GM10266 (cell line): ENCODE data around the gene ZXDB.

Source experiments
- DNase-seq: peaks from one replicate; pipeline ENCODE4 v3.0.0; 2012; ENCODE audit errors: extremely low spot score
- TF ChIP-seq, protein P1 (sequence below): IDR thresholded peaks from 2 replicates; pipeline ENCODE4 v1.5.1; 2012; ENCODE audit warnings: mild to moderate bottlenecking, low read depth; ENCODE audit not compliant: control insufficient read depth, insufficient read depth; ENCODE audit errors: missing control alignments

The ZXDB gene

DNA sequence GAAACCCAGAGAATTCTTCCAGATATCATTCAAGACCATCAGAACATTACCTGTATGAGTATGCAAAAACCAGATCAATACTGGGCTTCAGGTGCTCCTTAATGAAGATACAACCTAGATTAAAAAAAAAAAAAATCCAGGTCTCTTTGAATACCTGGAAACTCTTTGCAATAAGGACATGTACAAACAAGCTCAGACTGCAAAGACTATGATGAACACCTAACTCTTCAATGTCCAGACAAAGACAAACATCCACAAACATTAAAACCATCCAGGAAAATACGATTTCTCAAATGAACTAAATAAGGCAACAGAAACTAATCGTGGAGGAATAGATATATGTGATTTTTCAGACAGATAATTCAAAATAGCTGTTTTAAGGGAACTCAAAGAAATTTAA lies 49.5 kb downstream of the ZXDB start:
- no peak for DNase-seq
- TF ChIP-seq, protein P1, sequence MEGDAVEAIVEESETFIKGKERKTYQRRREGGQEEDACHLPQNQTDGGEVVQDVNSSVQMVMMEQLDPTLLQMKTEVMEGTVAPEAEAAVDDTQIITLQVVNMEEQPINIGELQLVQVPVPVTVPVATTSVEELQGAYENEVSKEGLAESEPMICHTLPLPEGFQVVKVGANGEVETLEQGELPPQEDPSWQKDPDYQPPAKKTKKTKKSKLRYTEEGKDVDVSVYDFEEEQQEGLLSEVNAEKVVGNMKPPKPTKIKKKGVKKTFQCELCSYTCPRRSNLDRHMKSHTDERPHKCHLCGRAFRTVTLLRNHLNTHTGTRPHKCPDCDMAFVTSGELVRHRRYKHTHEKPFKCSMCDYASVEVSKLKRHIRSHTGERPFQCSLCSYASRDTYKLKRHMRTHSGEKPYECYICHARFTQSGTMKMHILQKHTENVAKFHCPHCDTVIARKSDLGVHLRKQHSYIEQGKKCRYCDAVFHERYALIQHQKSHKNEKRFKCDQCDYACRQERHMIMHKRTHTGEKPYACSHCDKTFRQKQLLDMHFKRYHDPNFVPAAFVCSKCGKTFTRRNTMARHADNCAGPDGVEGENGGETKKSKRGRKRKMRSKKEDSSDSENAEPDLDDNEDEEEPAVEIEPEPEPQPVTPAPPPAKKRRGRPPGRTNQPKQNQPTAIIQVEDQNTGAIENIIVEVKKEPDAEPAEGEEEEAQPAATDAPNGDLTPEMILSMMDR: no peak

DNA sequence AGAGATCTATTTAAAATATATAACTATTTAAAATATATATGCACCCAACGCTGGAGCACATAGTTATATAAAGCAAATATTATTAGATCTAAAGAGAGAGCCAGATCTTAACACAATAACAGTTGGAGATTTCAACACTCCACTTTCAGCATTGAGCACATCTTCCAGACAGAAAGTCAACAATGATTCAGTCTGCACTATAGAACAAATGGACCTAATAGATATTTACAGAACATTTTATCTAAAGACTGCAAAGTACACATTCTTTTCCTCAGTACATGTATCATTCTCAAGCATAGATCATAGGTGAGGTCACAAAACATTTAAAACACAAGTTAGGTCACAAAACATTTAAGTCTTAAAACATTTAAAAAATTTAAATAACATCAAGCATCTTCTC lies 51.9 kb downstream of the ZXDB start:
- no peak for DNase-seq
- TF ChIP-seq, protein P1: no peak

- TF ChIP-seq, protein P1: no peak
- no peak for DNase-seq
Measured at GRCh38 chrX:57647020-57647419, 55.2 kb downstream of the ZXDB start.
